Measurements from ENCODE around the gene TBC1D22A. TPM values are rescaled to one million over a fixed set of nuclear protein-coding genes. Genes with fewer than 3 reads are reported as not detected.
A peak's percentile ranks its signal among the peaks of the same experiment; 100 is the strongest.

The TBC1D22A gene
- total RNA-seq, 1 experiment from 2014 or later, result 32.6 TPM

GRCh38 chr22:46931414-46931813 is 169.0 kb downstream of the TBC1D22A start:
- H3K36me3 ChIP-seq (ENCODE audit: control insufficient read depth, insufficient read depth, low read length), result no peaks in the 10 kb centered on the region
- H3K27me3 Mint-ChIP-seq (ENCODE audit: insufficient read depth, unreplicated experiment), result no peaks in the 10 kb centered on the region
- H3K9me3 ChIP-seq, result no peaks in the 10 kb centered on the region
- no TSS peak for BruUV-seq (replicated peaks)
- POLR2A ChIA-PET, result no interaction called here
- peaks cover 49% of the 10 kb centered on the region for H3K36me3 Mint-ChIP-seq (ENCODE audit: insufficient read depth, unreplicated experiment)
- intact Hi-C loops (cut with micrococcal nuclease; ENCODE audit: unreplicated experiment), result no loop called here
- H3K4me3 Mint-ChIP-seq (ENCODE audit: unreplicated experiment), result no peak overlapping the region
- H3K4me1 ChIP-seq, result peaks cover 28% of the 10 kb centered on the region
- peak in 1 of 2 experiments; percentile 42 for TF ChIP-seq CTCF (IDR thresholded peaks at IDR 0.05; ENCODE audit: insufficient read depth in 1 of 2, low read depth in 1 of 2, low read length in 1 of 2, severe bottlenecking in 1 of 2, unreplicated experiment in 1 of 2)
- no peak overlapping the region for H3K4me3 ChIP-seq (ENCODE audit: low read depth, low read length)
- peaks cover 22% of the 10 kb centered on the region for H3K4me1 Mint-ChIP-seq (ENCODE audit: low read depth, unreplicated experiment)
- CTCF ChIA-PET, result no interaction called here
- no peaks in the 10 kb centered on the region for H3K27me3 ChIP-seq (replicated peaks; ENCODE audit: control insufficient read depth, insufficient read depth, low read length)
- H3K27ac Mint-ChIP-seq (ENCODE audit: unreplicated experiment), result peak overlapping the region; percentile 45
- no peaks in the 10 kb centered on the region for H3K9me3 Mint-ChIP-seq (ENCODE audit: unreplicated experiment)
- DNase-seq, result peak in 1 of 2 experiments; percentile 21

- no peak overlapping the region for H3K4me3 ChIP-seq (ENCODE audit: low read depth, low read length)
- ChIA-PET POLR2A (no interaction called here), CTCF (no interaction called here)
- intact Hi-C loops (cut with micrococcal nuclease; ENCODE audit: unreplicated experiment), result no loop called here
- Mint-ChIP-seq H3K36me3 (ENCODE audit: insufficient read depth, unreplicated experiment) (peaks cover 49% of the 10 kb centered on the region), H3K27me3 (ENCODE audit: insufficient read depth, unreplicated experiment) (no peaks in the 10 kb centered on the region), H3K4me3 (ENCODE audit: unreplicated experiment) (no peak overlapping the region), H3K9me3 (ENCODE audit: unreplicated experiment) (no peaks in the 10 kb centered on the region), H3K27ac (ENCODE audit: unreplicated experiment) (peak overlapping the region; percentile 45), H3K4me1 (ENCODE audit: low read depth, unreplicated experiment) (peaks cover 22% of the 10 kb centered on the region)
- peaks cover 33% of the 10 kb centered on the region for H3K4me1 ChIP-seq
- no peaks in the 10 kb centered on the region for H3K36me3 ChIP-seq (ENCODE audit: control insufficient read depth, insufficient read depth, low read length)
- H3K27me3 ChIP-seq (replicated peaks; ENCODE audit: control insufficient read depth, insufficient read depth, low read length), result no peaks in the 10 kb centered on the region
- no peaks in the 10 kb centered on the region for H3K9me3 ChIP-seq
- no peak for TF ChIP-seq CTCF (IDR thresholded peaks at IDR 0.05; ENCODE audit: insufficient read depth in 1 of 2, low read depth in 1 of 2, low read length in 1 of 2, severe bottlenecking in 1 of 2, unreplicated experiment in 1 of 2)
- no TSS peak for BruUV-seq (replicated peaks)
- no peak for DNase-seq
Observed at GRCh38 chr22:46931881-46932280, 169.4 kb downstream of the TBC1D22A start.

- Mint-ChIP-seq H3K27ac (ENCODE audit: unreplicated experiment) (peak overlapping the region; percentile 93), H3K4me3 (ENCODE audit: unreplicated experiment) (no peak overlapping the region), H3K27me3 (ENCODE audit: insufficient read depth, unreplicated experiment) (no peaks in the 10 kb centered on the region), H3K4me1 (ENCODE audit: low read depth, unreplicated experiment) (peaks cover 22% of the 10 kb centered on the region), H3K9me3 (ENCODE audit: unreplicated experiment) (no peaks in the 10 kb centered on the region), H3K36me3 (ENCODE audit: insufficient read depth, unreplicated experiment) (peaks cover 46% of the 10 kb centered on the region)
- ChIA-PET POLR2A (interaction anchor here (0.5 kb wide), 1 partner anchor 584 kb away, joined by 4 read pairs; no protein-coding TSS in a partner anchor), CTCF (no interaction called here)
- H3K4me1 ChIP-seq, result peaks cover 39% of the 10 kb centered on the region
- intact Hi-C loops (cut with micrococcal nuclease; ENCODE audit: unreplicated experiment), result no loop called here
- no peaks in the 10 kb centered on the region for H3K36me3 ChIP-seq (ENCODE audit: control insufficient read depth, insufficient read depth, low read length)
- BruUV-seq (replicated peaks), result no TSS peak
- TF ChIP-seq CTCF (IDR thresholded peaks at IDR 0.05; ENCODE audit: insufficient read depth in 1 of 2, low read depth in 1 of 2, low read length in 1 of 2, severe bottlenecking in 1 of 2, unreplicated experiment in 1 of 2), result no peak
- no peak overlapping the region for H3K4me3 ChIP-seq (ENCODE audit: low read depth, low read length)
- H3K27me3 ChIP-seq (replicated peaks; ENCODE audit: control insufficient read depth, insufficient read depth, low read length), result no peaks in the 10 kb centered on the region
- no peaks in the 10 kb centered on the region for H3K9me3 ChIP-seq
- DNase-seq, result no peak
Observed at GRCh38 chr22:46933040-46933930, 170.8 kb downstream of the TBC1D22A start.
